ENCODE results near the gene TMPRSS2. TPM values are rescaled to one million over a fixed set of nuclear protein-coding genes. Genes with fewer than 3 reads are reported as not detected.
A peak's percentile ranks its signal among the peaks of the same experiment; 100 is the strongest.

TMPRSS2 gene
- total RNA-seq, 1 experiment from 2014 or later, result not detected

DNA sequence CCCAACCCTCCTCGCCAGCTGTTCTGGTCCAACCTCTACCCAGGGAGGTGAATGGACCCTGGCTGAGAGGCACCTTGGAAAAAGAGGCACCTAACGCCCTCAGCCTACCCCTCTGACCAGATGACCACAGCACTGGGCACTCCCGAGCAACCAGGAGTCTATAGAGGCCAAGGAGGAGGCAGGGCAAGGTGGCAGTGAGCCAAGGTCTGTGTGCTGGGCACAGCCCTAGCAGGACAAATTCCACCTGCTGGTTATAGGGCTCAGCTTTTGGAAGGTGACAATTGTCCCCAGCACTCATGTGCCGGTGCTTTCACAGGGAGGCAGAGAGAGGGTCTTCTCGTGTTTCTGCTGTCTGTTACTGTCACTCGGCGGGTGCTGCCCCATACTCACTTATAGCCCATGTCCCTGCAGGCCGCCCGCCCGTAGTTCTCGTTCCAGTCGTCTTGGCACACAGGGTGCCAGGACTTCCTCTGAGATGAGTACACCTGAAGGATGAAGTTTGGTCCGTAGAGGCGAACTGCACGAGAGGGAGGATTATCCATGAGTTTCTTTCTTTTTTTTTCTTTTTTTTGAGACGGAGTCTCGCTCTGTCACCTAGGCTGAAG is 27.8 kb downstream of the TMPRSS2 start:
- Histone ChIP-seq H3K27me3 (peaks cover 4% of the 10 kb centered on the region), H3K4me3 (no peak overlapping the region), H3K4me1 (no peaks in the 10 kb centered on the region), H3K9me3 (replicated peaks) (no peaks in the 10 kb centered on the region), H3K27ac (no peak overlapping the region), H3K36me3 (no peaks in the 10 kb centered on the region)
- no peak for DNase-seq

DNA sequence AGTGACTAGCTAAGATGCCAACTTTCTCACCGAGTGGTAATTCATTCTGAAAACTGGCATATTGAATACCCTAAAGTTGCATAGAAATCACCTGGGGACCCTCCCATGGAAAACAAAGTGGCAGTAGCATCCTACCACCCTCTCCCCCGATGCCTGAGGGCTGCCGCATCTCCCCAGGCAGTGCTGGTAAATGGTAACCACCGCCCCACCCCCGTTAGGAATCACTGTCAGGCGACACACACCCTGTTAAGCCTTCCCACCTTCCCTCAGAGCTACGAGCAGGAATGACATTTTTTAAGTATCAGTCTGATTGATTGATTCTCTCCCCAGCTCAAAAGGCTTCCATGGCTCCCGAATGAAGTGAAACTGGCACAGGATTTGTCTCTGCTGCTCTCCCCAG is 28.3 kb downstream of the TMPRSS2 start:
- Histone ChIP-seq H3K4me1 (no peaks in the 10 kb centered on the region), H3K27me3 (peaks cover 4% of the 10 kb centered on the region), H3K4me3 (no peak overlapping the region), H3K9me3 (replicated peaks) (no peaks in the 10 kb centered on the region), H3K27ac (no peak overlapping the region), H3K36me3 (no peaks in the 10 kb centered on the region)
- no peak for DNase-seq

DNA sequence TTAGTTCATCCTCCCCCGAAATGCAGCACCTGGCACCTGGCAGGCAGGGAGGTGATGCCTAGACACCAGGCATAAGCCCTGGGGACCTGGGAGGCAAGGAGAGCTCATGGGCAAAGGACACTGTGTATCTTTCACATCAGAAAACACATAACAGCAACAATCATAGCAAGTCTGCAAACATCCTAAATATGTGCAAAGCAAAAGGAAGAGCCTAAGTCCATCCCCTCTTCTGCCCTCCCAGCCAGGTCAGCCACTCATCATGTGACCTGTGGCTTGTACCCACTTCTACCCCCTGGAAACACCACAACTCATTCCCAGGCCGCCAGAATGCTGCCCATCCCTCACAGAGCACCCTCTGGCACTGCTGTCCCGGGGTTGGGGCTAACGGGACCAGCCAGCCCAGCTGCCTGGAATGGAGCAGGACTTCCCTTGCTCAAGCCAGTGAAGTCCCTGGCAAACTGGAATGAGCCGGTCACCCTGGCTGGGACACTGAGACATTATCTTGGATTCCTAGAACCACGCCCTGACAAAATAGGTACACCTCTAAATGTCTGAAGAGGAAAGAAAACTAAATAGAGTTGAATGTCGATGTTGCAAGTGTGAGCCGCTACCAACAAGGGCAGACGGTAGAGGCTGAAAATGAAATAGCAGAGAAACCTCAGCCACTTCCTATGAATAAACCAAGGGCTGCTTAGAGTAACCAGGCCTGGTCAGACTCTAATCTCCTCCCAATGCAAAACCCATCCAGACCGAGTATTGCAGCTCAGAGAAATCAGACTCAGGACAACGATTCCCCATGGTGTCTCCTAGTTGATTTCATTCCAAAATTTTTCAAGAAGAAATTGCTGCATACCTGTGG is 29.4 kb downstream of the TMPRSS2 start:
- H3K27me3 ChIP-seq, result peaks cover 4% of the 10 kb centered on the region
- H3K36me3 ChIP-seq, result no peaks in the 10 kb centered on the region
- no peak overlapping the region for H3K27ac ChIP-seq
- no peaks in the 10 kb centered on the region for H3K9me3 ChIP-seq (replicated peaks)
- DNase-seq, result no peak
- no peak overlapping the region for H3K4me3 ChIP-seq
- no peaks in the 10 kb centered on the region for H3K4me1 ChIP-seq

DNA sequence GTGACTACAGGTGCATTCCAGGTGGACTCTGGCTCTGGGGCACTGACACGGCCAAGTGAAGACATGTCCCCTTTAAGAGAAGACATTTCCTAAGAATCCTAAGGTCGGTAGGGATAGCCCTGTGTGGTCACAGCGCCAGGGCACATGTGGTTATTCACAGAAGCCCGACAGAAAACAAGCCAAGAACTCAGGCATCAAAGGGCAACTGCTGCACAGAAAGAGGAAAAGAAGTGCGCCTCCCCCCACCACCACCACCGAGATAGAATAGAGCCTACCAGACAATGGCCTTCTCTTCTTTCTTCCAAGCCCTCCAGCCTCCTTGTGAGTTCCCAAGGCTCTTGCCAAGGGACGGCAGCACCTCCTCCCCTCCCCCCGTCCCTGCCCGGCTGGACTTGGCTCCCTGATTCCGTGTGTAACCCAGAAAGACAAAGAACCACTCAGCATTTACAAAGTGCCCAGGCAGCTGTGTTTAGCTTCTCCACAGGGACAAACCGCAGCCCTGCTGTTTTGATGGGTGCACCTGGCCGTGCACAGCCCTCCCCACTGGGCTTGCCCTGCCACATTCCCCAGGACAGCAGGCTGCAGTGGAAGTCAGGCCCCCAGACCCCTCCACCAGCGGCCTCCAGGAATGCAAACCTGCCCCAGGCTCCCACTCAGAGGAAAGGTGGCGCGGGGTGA is 30.2 kb downstream of the TMPRSS2 start:
- peaks cover 4% of the 10 kb centered on the region for H3K27me3 ChIP-seq

DNA sequence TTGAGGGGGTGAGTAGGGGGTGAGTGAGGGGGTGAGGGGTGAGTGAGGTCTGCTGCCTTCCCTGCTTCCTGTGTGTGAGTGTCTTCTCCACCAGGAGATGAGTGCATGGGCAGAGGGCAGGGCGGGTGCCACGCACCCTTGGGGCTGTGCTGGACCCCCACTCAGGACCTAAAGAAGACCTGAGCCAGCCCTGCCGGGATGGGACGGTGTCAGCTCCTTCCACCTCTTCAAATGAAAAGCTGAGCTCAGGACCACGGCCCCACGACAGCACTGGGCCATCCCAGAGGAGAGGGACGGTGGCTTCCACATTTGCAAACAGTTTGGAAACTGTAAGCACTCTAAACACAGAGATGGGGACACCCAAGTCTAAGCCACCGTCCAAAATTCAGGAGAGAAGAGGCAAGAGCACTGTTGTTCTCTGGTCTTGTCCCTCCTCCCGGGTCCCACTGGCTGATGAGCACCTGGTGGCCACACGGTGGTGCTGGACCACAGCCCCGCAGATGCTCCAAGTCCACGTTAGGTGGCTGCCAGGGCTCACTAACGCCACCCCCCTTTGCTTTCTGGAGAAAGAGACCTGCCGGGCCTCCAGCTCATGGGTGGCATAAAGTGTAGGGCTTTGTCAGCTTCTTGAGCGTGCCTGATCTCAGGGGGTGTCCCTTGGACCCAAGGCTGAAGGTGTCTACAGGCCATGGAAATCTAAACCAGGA is 32.1 kb downstream of the TMPRSS2 start:
- Histone ChIP-seq H3K4me3 (no peak overlapping the region), H3K4me1 (no peaks in the 10 kb centered on the region), H3K36me3 (no peaks in the 10 kb centered on the region), H3K27ac (no peak overlapping the region), H3K9me3 (replicated peaks) (no peaks in the 10 kb centered on the region), H3K27me3 (0 out of 2 replicates have a peak, but pooled peaks cover 4% of the 10 kb centered on the region)
- no peak for DNase-seq

More for the DNA sequence above, 30.2 kb downstream of the TMPRSS2 start:
- H3K4me1 ChIP-seq, result no peaks in the 10 kb centered on the region
- H3K9me3 ChIP-seq (replicated peaks), result no peaks in the 10 kb centered on the region
- no peak overlapping the region for H3K4me3 ChIP-seq
- H3K36me3 ChIP-seq, result no peaks in the 10 kb centered on the region
- H3K27ac ChIP-seq, result no peak overlapping the region
- DNase-seq, result no peak

DNA sequence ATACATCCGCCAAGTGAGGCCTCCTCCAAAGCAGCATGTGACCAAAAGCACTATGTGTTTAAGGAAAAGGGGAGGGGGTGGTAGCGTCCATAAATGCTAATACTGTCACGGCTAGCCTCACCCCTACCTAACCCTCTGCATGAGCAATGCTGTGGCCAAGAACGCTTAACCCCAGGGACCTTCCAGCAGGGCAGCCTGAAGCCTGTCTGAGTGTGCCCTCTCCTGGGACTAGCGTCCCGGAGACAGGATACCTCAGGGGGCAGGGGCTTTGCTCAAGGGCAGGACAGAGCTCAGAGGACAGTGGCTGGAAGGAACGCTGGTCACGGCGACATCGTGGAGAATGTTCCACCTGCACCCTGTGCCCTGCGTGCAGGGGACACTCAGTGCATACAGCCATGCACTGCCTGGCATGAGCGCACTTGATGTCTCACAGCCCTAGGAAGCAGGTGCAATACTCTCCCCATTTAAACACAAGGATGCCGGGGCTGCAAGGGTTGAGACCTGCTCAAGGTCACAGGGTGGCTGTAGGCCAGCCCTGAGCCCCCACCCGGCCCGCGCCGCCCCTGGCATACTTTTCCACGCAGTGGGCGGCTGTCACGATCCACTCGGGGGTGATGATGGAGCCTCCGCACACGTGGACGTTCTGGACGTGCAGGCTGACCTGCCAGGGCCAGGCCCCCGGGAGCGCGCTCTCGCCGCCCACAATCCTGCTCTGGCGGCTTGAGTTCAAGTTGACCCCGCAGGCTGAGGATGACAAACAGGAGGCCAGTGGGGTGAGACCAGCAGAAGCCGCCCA is 35.0 kb downstream of the TMPRSS2 start:
- no peak for DNase-seq
- Histone ChIP-seq H3K4me3 (no peak overlapping the region), H3K27ac (no peak overlapping the region), H3K4me1 (no peaks in the 10 kb centered on the region), H3K27me3 (no peaks in the 10 kb centered on the region), H3K36me3 (no peaks in the 10 kb centered on the region), H3K9me3 (replicated peaks) (no peaks in the 10 kb centered on the region)

DNA sequence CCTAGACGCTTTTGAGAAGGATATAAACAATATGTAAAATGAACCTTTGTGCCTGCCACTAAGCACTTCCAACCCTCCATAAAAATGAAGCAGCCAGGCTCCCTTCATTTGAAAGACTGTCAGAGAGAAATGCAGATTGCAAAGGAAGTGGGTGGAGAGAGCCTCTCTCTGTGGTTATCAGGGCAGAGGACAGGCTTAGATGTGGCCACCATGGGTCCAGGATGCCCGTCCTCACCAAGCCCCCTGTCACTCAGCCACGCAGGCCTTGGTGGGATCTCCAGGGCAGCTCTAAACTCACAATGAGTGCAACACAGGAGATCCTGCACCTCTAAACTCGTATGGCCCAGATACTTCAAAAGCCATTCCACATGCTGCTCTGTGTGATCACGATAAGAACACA is 37.9 kb downstream of the TMPRSS2 start:
- Histone ChIP-seq H3K27ac (no peak overlapping the region), H3K4me3 (no peak overlapping the region), H3K4me1 (no peaks in the 10 kb centered on the region), H3K9me3 (replicated peaks) (no peaks in the 10 kb centered on the region), H3K36me3 (no peaks in the 10 kb centered on the region), H3K27me3 (no peaks in the 10 kb centered on the region)
- DNase-seq, result no peak

DNA sequence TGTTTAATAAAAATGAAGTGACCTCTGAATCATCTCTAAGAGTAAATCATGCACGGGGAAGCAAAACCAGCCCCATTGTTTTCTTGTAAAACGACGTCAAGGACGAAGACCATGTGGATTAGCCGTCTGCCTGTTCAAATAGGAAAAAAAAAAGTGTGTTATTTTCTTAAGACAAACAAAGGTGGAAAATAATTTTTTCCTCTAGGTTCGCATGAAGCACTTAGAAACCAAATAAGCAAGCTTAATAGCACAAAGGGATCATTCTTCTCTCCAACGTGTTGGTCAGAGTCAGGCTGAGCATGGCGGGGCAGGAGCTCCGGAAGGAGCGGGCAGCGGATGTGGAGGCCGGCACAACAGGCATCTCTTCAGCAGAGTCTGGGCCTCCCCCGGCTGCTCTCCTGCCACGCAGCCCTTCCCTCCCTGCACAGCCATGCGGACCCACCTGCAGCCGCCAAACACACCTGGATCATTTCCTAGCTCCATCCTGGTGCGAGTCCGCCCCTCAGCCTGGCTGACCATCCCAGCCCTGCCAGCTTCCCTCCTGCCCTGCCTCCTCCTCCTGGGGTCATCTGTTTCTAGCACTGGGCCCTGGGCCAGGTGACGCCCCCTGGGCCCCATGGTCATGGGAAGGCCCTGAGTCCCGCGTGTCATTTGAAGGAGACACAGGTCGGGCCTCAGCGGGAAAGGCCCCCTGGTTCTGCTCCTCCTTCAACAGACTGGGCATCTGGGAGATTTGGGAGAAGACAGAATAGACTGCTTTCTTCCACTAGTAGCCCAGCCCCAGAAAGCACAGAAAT is 41.7 kb downstream of the TMPRSS2 start:
- H3K4me3 ChIP-seq, result no peak overlapping the region
- H3K4me1 ChIP-seq, result no peaks in the 10 kb centered on the region
- H3K9me3 ChIP-seq (replicated peaks), result no peaks in the 10 kb centered on the region
- H3K27ac ChIP-seq, result no peak overlapping the region
- no peaks in the 10 kb centered on the region for H3K36me3 ChIP-seq
- DNase-seq, result no peak
- no peaks in the 10 kb centered on the region for H3K27me3 ChIP-seq

DNA sequence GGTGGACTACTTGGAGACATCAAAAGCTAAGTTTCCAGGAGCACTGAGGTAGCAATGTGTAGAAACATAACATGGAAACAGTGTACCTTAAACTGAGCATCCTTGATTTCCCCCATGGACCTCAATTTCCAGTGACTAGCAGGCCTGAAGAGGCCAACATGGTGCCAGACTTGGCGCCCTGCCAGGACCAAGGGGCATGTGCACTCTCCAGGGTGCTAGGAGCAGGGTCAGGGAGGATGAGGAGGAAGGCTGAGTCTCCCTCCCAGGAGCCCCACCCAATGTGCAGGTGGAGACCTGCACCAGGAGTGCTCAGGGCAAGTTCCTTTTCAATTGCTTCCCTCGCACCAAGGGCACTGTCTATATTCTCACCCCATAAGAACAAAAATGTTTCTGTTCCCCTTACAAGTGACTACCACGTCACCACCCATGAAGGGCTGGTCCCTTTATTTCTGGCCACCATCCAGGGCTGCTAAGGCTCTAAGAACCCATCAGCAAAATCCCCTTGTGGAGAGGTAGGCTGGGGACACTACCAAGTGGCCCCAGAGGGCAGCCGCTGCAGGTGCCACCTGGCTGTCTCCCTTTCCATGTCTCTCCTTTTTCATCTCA is 42.7 kb downstream of the TMPRSS2 start:
- DNase-seq, result no peak
- Histone ChIP-seq H3K27ac (no peak overlapping the region), H3K27me3 (0 out of 2 replicates have a peak, but pooled peaks cover 2% of the 10 kb centered on the region), H3K36me3 (no peaks in the 10 kb centered on the region), H3K4me1 (no peaks in the 10 kb centered on the region), H3K9me3 (replicated peaks) (no peaks in the 10 kb centered on the region), H3K4me3 (no peak overlapping the region)

DNA sequence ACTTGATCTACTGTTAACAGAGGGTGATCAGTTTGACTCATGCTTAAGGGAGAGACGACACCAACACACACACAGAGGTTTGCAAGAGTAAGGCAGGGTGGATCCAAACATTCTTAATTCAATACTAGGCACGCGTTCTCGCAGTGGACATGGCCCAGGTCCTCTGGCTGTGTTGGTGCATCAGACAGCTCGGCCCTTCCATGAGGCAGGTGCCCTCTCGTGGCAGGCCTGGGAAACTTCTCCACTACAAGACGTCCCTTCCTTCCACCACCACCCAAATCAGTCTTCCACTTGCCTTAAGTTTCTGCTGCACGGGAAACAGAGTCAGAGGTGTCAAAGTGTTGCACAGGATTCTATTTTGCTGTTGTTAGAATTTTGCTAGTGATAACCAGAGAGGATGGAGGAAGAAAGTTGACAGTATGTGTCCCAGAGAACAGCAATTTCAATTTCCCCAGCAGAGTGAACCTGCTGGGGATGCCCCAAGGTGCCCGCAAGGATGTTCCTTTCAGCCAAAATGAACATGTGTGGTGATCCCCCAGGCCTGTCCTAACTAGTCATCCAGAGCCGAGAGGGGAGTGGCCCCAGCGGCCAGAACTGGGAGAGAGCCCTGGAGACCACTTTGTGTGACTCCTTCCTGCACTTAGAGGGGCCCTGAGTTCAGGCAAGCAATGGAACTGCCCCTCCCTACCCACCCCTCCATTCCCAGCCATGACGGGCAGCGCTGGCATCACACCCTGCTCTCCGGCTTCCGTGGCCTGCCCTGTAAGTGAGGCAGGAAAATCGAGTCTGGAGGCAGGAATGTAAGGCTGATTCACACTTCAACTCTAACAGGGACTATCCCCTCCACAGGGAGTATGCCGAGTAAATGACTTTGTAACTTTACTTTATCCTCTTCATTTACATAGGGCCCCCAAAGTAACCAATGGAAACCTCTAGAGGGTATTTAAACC is 47.1 kb downstream of the TMPRSS2 start:
- peak; percentile 19 to 27 for DNase-seq
- H3K36me3 ChIP-seq, result no peaks in the 10 kb centered on the region
- H3K4me3 ChIP-seq, result no peak overlapping the region
- H3K4me1 ChIP-seq, result no peaks in the 10 kb centered on the region
- H3K27me3 ChIP-seq, result 0 out of 2 replicates have a peak, but pooled peaks cover 3% of the 10 kb centered on the region
- no peak overlapping the region for H3K27ac ChIP-seq
- H3K9me3 ChIP-seq (replicated peaks), result no peaks in the 10 kb centered on the region

DNA sequence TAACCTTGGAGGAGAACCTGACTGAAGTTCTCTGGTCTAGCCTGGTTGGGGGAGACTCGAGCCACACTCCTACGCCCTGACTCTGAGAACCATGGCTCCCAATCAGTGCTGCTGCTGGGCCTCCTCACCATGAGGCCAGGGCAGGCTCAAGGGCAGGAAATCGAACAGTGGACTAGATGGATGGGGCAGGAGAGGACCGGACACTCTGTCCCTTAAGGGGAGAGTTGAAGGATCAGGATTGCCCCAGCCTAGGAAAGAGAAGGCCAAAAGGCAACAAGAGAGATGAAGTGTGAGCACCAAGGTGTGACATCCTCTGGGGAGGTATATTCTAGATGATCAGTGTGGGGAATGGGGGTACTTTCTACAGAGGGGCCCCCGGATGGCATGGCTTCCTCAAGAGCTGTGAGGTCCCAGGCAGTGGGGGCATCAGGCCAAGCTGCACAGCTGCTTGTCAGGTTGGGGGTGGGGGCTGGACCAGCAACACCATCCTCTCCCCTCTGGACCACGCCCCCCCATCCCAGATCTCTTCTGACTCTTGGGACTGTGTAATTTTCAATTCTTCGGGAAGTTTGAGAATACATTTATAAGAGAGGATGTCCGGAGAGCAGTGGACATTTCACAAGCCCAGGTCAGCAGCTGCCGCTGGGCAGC is 47.9 kb downstream of the TMPRSS2 start:
- H3K27me3 ChIP-seq, result 0 out of 2 replicates have a peak, but pooled peaks cover 3% of the 10 kb centered on the region
- no peaks in the 10 kb centered on the region for H3K9me3 ChIP-seq (replicated peaks)
- no peak overlapping the region for H3K4me3 ChIP-seq
- no peaks in the 10 kb centered on the region for H3K36me3 ChIP-seq
- no peaks in the 10 kb centered on the region for H3K4me1 ChIP-seq
- no peak overlapping the region for H3K27ac ChIP-seq
- DNase-seq, result no peak

DNA sequence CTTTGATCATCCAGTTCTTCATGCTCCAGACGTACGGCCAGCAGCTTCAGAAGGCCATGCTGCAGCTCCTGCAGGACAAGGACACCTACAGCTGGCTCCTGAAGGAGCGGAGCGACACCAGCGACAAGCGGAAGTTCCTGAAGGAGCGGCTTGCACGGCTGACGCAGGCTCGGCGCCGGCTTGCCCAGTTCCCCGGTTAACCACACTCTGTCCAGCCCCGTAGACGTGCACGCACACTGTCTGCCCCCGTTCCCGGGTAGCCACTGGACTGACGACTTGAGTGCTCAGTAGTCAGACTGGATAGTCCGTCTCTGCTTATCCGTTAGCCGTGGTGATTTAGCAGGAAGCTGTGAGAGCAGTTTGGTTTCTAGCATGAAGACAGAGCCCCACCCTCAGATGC is 49.4 kb downstream of the TMPRSS2 start:
- H3K36me3 ChIP-seq, result no peaks in the 10 kb centered on the region
- no peak for DNase-seq
- no peak overlapping the region for H3K27ac ChIP-seq
- H3K9me3 ChIP-seq (replicated peaks), result no peaks in the 10 kb centered on the region
- H3K27me3 ChIP-seq, result 0 out of 2 replicates have a peak, but pooled peaks cover 3% of the 10 kb centered on the region
- no peaks in the 10 kb centered on the region for H3K4me1 ChIP-seq
- H3K4me3 ChIP-seq, result no peak overlapping the region

Measured in SJCRH30 (cell line).